Body of pancreas (tissue), 4 donors: ENCODE measurements around the gene MRTFB. TPM values are rescaled to one million over a fixed set of nuclear protein-coding genes. Genes with fewer than 3 reads are reported as not detected.
"Not testable (repeated sequence)": the region's sequence is repeated elsewhere in the genome, so short reads cannot be mapped to it uniquely, and the experiment has no call there.

Experiments used
- ATAC-seq: fragments of 150-250 bp; one replicate; pipeline ENCODE4 v1.9.1; 2016
- DNase-seq, 4 donors: peaks; one replicate each; pipeline ENCODE4 v3.0.0-alpha.2; 2019
- H3K27ac ChIP-seq, 4 donors: fragments of 200-600 bp; sonication (generic); 1 replicate in 3 of 4; 2 replicates in 1 of 4; pipeline versions ENCODE4 v1.5.1 to v1.6.1; 2016 to 2019; ENCODE audit warnings: mild to moderate bottlenecking in 1 of 4, mixed read lengths in 1 of 4, moderate library complexity in 1 of 4
- H3K27me3 ChIP-seq, 2 donors: fragments of 200-600 bp; sonication (generic); one replicate each; pipeline ENCODE4 v1.6.0; 2016; ENCODE audit warnings: mild to moderate bottlenecking in 1 of 2
- H3K36me3 ChIP-seq, 2 donors: fragments of 200-600 bp; sonication (generic); replicated peaks in 1 of 2; 2 replicates each; pipeline ENCODE4 v1.5.1; 2016; ENCODE audit warnings: low read depth in 2 of 2; ENCODE audit not compliant: insufficient read depth in 1 of 2
- H3K4me1 ChIP-seq: fragments of 200-600 bp; sonication (generic); one replicate; pipeline ENCODE4 v1.6.0; 2016
- H3K4me3 ChIP-seq, 2 donors: fragments of 200-600 bp; sonication (generic); 1 replicate in 1 of 2; 2 replicates in 1 of 2; pipeline ENCODE4 v1.5.1; 2016 to 2019
- H3K9me3 ChIP-seq, 3 donors: fragments of 200-600 bp; sonication (generic); 1 replicate in 2 of 3; 2 replicates in 1 of 3; pipeline ENCODE4 v1.5.1; 2016
- CTCF ChIP-seq, 7 experiments: fragments of 450-650 bp in 4 of 7; fragments of 200-600 bp in 3 of 7; sonication (generic) in 3 of 7; IDR thresholded peaks; one replicate each; pipeline ENCODE4 v1.5.1; 2016 to 2019; ENCODE audit warnings: antibody characterized with exemption in 7 of 7
- POLR2A ChIP-seq, 3 donors: fragments of 450-650 bp; IDR thresholded peaks; one replicate each; pipeline ENCODE4 v1.6.1; 2016; ENCODE audit warnings: antibody characterized with exemption in 3 of 3, mild to moderate bottlenecking in 2 of 3
- WGBS, 2 donors: methylation state at CpG; one replicate each; pipeline ENCODE4 v1.1.5; 2017; 5-methylcytosine and 5-hydroxymethylcytosine counted together
- intact Hi-C: fragments of 100-400 bp; cut with DNase I; formaldehyde crosslinking; loops from one replicate; pipeline ENCODE4 v1.15.1; 2023
- total RNA-seq, 2 donors: library from RNA; depleted of rRNA; stranded (reverse); fragments of >200 nt; gene quantifications; one replicate each; pipeline ENCODE4 v1.1.0, GENCODE V29; 2016

MRTFB gene
- total RNA-seq, 2 donors from 2014 or later = 39.2 to 46.8 TPM

GRCh38 chr16:14119799-14120198 is 48.7 kb downstream of the MRTFB start:
- DNase-seq = no peak
- 94 to 95% methylated on average over 4 of the region's 4 CpGs for WGBS, 2 donors

GRCh38 chr16:14120335-14120734 is 49.2 kb downstream of the MRTFB start:
- intact Hi-C loops = no loop called here
- H3K36me3 ChIP-seq = no peaks in the 10 kb centered on the region
- TF ChIP-seq POLR2A (IDR thresholded peaks at IDR 0.05) = no peak
- no peak for TF ChIP-seq CTCF (IDR thresholded peaks at IDR 0.05)
- H3K4me1 ChIP-seq = peaks cover 14% of the 10 kb centered on the region
- no peak overlapping the region for H3K27ac ChIP-seq
- ATAC-seq = no peak
- DNase-seq = no peak
- H3K9me3 ChIP-seq = no peaks in the 10 kb centered on the region
- H3K27me3 ChIP-seq = no peaks in the 10 kb centered on the region
- H3K4me3 ChIP-seq = no peak overlapping the region
- WGBS, 2 donors = 38 to 49% methylated on average over 4 of the region's 4 CpGs

More at GRCh38 chr16:14119799-14120198, 48.7 kb downstream of the MRTFB start:
- Histone ChIP-seq H3K4me1 (peaks cover 9% of the 10 kb centered on the region), H3K4me3 (no peak overlapping the region), H3K9me3 (no peaks in the 10 kb centered on the region), H3K27me3 (no peaks in the 10 kb centered on the region), H3K36me3 (no peaks in the 10 kb centered on the region), H3K27ac (no peak overlapping the region)
- TF ChIP-seq POLR2A (IDR thresholded peaks at IDR 0.05) = no peak
- no peak for TF ChIP-seq CTCF (IDR thresholded peaks at IDR 0.05)
- no peak for ATAC-seq
- intact Hi-C loops = no loop called here

- no peak for ATAC-seq
- 63 to 69% methylated on average over 2 of the region's 2 CpGs for WGBS, 2 donors
- H3K27ac ChIP-seq = no peak overlapping the region
- intact Hi-C loops = no loop called here
- H3K9me3 ChIP-seq = no peaks in the 10 kb centered on the region
- no peak overlapping the region for H3K4me3 ChIP-seq
- H3K36me3 ChIP-seq = no peaks in the 10 kb centered on the region
- peaks cover 15% of the 10 kb centered on the region for H3K4me1 ChIP-seq
- no peak for DNase-seq
- no peak for TF ChIP-seq CTCF (IDR thresholded peaks at IDR 0.05)
- TF ChIP-seq POLR2A (IDR thresholded peaks at IDR 0.05) = no peak
- H3K27me3 ChIP-seq = no peaks in the 10 kb centered on the region
These were observed 50.0 kb downstream of the MRTFB start for GRCh38 chr16:14121142-14121541.

- Histone ChIP-seq H3K36me3 (no peaks in the 10 kb centered on the region), H3K27ac (no peak overlapping the region), H3K4me1 (peaks cover 15% of the 10 kb centered on the region), H3K9me3 (no peaks in the 10 kb centered on the region), H3K4me3 (no peak overlapping the region), H3K27me3 (no peaks in the 10 kb centered on the region)
- intact Hi-C loops = no loop called here
- TF ChIP-seq POLR2A (IDR thresholded peaks at IDR 0.05) = no peak
- no peak for TF ChIP-seq CTCF (IDR thresholded peaks at IDR 0.05)
- 74 to 83% methylated on average over 3 of the region's 3 CpGs for WGBS, 2 donors
- ATAC-seq (no peak), DNase-seq (no peak)
These were observed 50.8 kb downstream of the MRTFB start for GRCh38 chr16:14121872-14122271.

- H3K27me3 ChIP-seq, H3K4me3 ChIP-seq, intact Hi-C loops, H3K36me3 ChIP-seq, H3K9me3 ChIP-seq, H3K27ac ChIP-seq, ATAC-seq, DNase-seq: not testable (repeated sequence)
- 96 to 97% methylated on average over 3 of the region's 3 CpGs for WGBS, 2 donors
- peaks cover 15% of the 10 kb centered on the region for H3K4me1 ChIP-seq
These were observed 51.3 kb downstream of the MRTFB start for GRCh38 chr16:14122430-14122829.
